GM13976 (cell line): Measurements from ENCODE around the gene CACNA2D4.

Experiments used
- DNase-seq: peaks from one replicate; pipeline ENCODE4 v3.0.0; 2012; ENCODE audit warnings: low spot score
- CTCF ChIP-seq: IDR thresholded peaks from 2 replicates; pipeline ENCODE4 v1.5.1; 2012; ENCODE audit warnings: borderline replicate concordance, mild to moderate bottlenecking; ENCODE audit not compliant: insufficient read depth; ENCODE audit errors: extremely low read depth, missing control alignments, control extremely low read depth
- in situ Hi-C: fragments of 300-500 bp; cut with MboI; formaldehyde crosslinking; loops from one replicate; pipeline ENCODE4 v1.12.0; 2022; ENCODE audit warnings: low sequenced_read_pairs, mixed read lengths, inconsistent platforms; ENCODE audit not compliant: unreplicated experiment

Gene CACNA2D4

GRCh38 chr12:1914114-1914911, 4.1 kb downstream of the CACNA2D4 start:
- no peak for TF ChIP-seq CTCF
- in situ Hi-C loops = no loop called here
- peak; percentile 23 for DNase-seq

GRCh38 chr12:1913377-1914113, 4.9 kb downstream of the CACNA2D4 start:
- no peak for TF ChIP-seq CTCF
- in situ Hi-C loops = no loop called here
- peak; percentile 18 for DNase-seq

- DNase-seq = peak; percentile 18
- no peak for TF ChIP-seq CTCF
- in situ Hi-C loops = no loop called here
These were observed 5.7 kb downstream of the CACNA2D4 start for GRCh38 chr12:1912580-1913376.

GRCh38 chr12:1911598-1912575, 6.6 kb downstream of the CACNA2D4 start:
- DNase-seq = peak; percentile 28
- TF ChIP-seq CTCF = no peak
- in situ Hi-C loops = no loop called here

GRCh38 chr12:1910468-1910867, 8.0 kb downstream of the CACNA2D4 start:
- in situ Hi-C loops = no loop called here
- TF ChIP-seq CTCF = no peak

GRCh38 chr12:1908758-1909157, 9.7 kb downstream of the CACNA2D4 start:
- in situ Hi-C loops = no loop called here
- peak; percentile 22 for DNase-seq
- TF ChIP-seq CTCF = no peak

More at GRCh38 chr12:1910468-1910867, 8.0 kb downstream of the CACNA2D4 start:
- DNase-seq = peak; percentile 2
